HG02763 (cell line): ENCODE data around the gene PECR.
A peak's percentile ranks its signal among the peaks of the same experiment; 100 is the strongest.

Source experiments
- ATAC-seq: cut with Tn5 transposase; IDR thresholded peaks from one replicate; pipeline ENCODE4 v1.9.1; 2021; ENCODE audit warnings: mild to moderate bottlenecking, moderate library complexity; ENCODE audit not compliant: unreplicated experiment

PECR gene

DNA sequence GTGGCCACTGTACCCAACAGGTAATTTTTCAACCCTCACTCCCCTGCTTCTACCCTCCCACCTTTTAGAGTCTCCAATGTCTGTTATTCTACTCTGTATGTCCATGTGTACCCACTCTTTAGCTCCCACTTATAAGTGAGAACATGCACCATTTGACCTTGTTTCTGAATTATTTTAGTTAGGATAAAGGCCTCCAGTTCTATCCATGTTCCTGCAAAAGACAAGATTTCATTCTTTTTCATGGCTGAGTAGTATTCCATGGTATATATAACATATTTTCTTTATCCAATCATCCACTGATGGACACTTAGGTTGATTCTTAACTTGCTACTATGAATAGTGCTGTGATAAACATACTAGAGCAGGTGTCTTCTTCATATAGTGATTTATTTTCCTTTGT is 9.1 kb downstream of the PECR start:
- ATAC-seq = no peak

DNA sequence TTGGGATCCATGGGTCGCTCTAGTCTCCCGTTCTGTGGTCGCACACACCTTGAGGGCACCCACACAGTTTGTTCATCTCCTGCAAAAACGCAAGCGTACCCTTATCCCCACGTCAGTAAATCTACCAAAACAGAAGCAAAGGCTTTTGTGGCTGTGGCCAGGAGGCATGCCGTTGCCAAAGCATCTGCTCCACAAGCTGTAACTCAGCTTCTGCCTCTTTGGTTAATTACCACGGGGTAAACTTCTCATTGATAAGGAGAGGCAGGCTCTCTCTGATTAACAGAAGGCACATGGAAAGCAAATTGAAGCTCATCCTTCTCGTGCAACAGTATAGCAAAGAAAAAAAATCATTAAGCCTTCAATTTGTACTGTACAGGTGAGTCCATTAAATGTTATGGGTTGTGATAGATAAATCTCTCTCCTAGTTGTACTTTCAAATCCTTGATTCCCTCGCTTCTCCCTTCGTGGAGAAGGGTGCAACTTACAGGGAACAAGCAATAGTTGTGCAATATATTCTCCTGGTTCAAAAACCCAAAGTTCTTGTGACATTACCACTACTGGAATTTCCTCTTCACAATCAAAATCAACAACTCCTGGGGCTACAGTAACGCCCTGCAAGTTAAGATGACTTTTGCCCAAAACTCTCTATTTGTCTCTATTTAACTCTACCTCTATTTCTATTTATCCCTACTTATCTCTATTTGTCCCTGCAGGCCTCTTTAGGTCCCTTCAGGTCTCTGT is 10.3 kb downstream of the PECR start:
- ATAC-seq = no peak

DNA sequence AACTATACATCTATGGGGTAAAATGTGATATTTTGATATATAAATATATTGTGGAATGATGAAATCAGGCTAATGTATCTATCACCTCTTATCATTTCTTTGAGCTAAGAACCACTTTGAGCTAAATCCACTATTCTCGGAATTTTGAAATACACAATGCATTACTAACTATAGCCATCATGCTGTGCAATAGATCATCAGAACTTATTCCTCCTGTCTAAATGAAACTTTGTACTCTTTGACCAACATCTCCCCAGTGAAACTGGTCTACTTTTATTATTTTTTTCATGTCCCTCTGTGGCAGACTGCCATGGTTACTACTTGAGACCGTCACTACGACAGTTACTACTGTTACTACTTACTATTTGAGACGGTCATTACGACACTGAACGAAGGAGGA is 11.4 kb downstream of the PECR start:
- ATAC-seq = no peak

DNA sequence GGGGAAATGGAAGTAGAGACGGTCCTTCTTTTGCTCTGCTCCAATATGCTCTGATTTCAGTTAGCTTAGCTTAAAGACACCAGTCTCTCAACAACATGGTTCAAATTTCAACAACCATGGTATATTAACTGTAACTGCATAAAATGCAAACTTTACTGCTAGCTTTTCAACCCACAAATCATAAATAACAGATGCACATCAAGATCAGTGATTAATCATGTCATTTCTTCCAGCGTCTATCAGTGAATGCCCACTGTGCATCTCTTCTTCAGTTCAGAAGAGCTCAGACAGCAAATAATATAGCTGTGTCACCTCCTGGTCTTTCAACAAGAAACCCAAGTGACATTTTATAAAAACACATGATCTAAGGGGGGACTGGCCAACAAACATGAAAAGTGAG is 12.6 kb downstream of the PECR start:
- no peak for ATAC-seq

DNA sequence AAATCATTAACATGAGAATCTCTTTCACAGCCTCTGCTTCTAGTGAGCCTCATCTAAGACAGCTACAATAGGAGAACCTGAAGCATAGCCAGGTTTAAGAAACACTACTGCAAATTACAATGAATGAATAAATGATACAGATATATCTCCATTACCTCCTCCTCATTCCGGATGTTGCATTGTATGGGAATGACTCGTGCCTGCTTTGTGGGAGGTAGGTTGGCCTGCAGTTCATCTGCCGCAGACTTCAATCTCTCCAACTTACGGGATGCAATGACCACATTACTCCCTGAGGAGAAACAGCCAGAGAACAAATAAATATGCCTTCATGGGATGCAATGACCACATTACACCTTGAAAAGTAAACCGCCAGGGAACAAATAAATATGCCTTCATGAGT is 15.4 kb downstream of the PECR start:
- ATAC-seq = no peak

DNA sequence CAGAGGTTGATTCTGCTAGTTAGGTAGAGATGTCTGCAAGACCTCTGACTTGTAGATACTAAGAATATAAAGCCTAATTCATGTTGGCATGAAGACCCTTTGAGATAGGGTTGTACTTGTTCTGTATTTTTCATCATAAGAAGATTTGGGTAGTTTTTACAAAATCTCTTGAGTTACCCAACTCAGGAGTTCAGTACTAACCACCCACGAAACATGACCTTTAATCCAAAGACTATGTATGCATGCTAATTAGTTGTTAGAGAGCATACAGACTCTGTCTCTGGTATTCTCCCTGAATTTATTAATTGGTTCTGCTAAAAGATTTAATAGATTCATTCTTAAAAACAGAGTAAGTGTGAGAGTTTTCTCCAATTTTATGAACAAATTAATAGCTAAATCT is 16.9 kb downstream of the PECR start:
- ATAC-seq = no peak

DNA sequence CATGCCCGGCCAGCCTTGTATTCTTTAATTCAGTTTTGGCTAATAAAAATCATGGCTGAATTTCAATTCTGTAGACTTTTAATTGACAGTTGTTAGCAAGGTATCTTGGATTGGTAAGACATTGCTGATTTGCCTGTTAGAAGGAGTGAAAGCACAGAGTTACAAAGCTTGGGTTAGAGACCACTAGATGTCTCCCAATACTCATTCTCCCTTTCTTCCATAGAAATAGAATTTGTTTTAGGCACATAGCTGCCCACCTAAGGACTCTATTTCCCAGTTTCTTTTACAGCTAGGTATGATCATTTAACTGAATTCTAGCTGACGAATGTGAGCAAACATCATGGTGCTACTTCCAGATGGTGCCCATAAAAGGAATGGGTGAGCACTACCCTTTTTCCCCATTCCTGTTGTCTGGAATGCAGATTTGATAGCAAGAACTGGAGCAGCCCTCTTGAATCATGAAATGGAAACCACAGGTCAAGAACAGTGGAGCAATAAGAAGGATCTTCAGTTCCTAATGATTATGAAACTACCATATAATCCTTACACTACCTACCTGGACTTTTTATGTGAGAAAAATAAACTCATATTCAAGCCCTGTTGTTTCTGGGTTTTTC is 17.5 kb downstream of the PECR start:
- no peak for ATAC-seq

DNA sequence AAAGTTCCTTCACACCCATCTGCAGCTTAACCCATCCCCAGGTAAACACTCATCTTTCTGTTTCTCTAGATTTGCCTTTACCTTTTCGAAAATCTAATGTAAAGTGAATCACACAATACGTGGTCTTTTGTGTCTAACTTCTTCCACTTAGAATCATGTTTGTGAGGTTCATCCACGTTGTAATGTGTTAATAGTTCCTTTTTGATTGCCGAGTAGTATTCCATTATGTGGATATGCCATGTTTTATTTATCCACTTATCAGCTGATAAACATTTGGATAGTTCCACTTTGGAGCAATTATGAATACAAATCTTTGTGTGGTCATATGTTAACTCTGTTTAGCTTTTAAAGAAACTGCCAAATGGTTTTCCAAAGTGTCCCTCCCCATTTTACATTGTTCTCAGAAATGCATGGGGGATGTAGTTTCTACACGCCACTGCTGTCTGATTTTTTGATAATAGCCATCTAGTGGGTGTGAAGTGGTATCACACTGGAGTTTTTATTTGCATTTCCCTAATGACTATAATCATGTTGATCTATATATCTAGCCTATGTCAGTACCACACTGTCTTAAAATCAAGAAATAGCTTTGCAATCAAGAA is 22.3 kb downstream of the PECR start:
- ATAC-seq = no peak

DNA sequence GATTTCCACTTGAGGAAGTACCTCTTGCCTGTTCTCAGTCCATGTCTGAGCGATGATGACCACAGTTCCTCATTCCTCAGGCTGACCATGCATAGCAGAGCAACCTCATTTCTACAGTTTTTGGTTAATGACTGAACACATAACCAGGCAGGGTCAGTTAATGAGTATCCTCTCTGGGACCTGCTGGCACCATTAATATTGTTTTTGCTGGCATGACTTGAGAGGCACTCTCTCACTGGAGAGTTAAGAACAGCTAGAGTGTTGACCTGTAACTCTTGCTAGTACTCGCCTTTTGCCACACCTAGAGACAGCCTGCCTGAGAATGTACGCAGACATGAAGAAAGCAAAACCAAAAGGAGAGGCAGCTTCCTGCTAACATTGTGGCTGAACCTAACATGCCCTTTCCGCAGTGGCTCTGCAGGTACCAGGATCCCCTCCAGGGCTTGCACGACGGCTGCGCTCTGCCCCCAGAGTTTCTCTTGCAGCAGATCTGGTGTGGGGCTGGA is 23.9 kb downstream of the PECR start:
- peak; percentile 89 for ATAC-seq

DNA sequence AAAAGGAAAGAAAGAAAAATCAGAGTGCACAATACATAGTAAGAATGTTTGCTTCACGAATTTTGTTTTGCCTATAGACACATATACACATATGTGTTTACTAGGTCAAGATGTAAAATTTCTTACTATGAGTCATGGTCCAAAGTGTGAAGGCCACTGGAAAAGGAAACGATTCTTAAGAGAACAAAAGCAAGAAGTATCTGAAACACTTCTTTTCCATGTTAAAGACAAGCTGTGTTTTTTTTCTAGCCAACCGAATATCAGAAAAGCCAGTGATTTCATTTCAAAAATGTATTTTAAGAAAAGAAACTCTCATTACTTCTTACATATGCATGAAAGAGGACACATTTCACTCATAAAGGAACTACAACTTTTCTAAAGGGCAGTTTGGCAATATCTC is 24.9 kb downstream of the PECR start:
- ATAC-seq = peak; percentile 32

DNA sequence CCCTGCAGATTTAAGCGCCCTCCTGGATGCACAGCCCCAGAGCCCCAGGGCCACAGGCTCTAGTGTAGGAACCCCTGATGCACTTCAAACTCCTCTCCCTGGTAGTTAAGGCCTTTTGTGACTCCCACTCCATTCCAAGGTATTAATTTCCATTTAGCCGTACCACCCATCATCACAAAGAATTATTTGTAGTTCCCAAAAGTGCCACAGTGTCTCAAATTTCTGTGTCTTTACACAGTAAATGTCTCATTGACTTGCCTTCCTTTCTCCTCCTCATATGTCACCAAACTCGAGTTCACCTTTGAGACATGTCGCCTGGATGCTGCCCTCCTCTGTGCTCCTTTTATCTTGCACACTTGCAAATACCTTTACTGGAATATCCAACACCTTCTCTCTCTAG is 25.9 kb downstream of the PECR start:
- no peak for ATAC-seq

DNA sequence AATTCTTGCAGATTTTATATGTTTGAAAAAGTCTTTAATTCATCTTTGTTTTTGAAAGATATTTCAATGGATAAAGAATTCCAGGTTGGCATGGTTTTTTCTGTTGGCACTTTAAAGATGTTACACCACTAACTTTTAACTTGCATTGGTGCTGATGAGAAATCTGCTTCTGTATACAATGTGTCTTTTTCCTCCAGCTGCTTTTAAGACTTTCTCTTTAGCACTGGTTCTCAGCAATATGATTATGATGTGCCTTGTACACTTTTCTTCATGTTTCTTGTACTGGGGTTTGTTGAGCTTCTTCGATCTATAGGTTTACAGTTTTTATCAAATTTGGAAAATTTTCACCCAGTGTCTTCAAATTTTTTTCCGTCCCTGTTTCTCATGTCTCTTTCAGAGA is 29.2 kb downstream of the PECR start:
- no peak for ATAC-seq

DNA sequence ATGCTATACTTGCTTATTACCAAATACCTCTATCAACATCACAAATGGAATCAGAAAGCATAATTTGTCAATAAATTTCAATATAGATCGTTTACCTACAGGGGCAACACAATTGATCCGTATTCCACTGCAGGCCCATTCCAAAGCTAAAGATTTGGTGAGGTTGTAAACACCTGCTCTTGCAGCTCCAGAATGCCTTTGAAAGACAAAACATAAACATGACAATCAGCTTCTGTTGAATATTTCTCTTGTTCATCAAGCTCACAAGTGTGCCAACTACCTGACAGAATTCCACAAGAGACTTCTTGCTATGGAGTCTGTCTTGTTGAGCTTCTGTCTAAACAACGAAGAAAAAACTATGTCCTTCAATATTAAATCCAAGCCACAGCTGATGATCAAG is 30.3 kb downstream of the PECR start:
- ATAC-seq = no peak

DNA sequence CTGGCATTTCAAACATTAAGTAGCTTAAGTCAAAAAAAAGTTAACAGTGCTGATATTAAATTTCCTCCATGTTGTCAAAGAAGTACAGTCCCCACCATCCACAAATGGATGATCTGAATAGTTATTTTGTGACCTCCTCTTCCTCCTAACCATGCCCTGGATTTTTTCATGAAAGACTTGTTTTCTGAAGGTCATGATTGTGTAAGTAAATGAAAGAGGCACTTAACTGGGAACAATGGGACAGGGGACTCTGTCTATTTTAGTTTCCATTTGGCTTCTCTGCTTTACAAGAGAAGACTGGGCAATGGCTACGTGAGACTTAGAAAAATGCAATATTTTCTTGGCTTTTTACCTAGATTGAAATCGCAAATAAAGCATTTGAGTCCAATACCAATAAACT is 32.2 kb downstream of the PECR start:
- ATAC-seq = no peak

DNA sequence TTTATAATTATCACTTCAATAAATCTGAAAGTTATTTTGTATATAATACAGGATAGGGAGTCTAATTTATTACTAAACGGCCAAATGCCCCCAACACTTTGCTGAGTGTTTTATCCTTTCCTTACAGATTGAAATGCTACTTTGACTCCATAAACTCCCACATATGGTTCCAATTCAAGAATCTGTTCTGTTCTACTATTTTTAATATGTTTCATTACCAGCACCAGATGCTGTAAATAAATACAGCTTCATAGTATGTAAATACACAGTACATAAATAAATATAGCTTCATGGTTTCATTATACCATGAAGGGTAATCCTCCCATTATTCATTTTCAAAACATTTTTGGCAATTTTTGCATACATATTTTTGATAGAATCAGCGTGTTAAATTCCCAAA is 34.2 kb downstream of the PECR start:
- ATAC-seq = no peak

DNA sequence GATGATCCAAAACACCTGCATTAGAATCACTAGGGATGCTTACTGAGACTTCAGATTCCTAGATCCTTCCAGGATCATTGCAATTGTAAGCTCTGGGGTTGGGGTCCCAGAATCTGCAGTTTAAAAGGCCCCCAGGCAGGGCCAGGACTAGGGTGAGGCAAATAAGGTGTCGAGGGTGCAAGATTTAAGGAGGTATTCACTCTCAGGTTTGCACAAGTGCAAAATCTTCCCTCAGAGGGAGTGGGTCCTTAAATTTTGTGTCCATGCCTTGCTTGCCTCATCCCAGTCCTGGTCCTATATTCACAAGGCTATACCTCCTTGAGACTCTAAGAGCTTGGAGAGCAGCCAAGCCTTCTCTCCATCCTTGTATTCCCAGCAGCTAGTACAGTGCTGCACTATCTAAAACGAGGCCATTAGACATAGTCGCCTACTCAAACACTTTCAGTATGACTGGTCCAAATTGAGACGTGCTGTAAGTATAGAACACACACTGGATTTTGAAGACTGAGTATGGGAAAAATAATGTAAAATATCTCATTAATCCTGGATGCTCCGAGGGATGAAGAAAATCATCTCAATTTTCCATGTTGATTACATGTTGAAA is 36.6 kb downstream of the PECR start:
- ATAC-seq = peak; percentile 91

DNA sequence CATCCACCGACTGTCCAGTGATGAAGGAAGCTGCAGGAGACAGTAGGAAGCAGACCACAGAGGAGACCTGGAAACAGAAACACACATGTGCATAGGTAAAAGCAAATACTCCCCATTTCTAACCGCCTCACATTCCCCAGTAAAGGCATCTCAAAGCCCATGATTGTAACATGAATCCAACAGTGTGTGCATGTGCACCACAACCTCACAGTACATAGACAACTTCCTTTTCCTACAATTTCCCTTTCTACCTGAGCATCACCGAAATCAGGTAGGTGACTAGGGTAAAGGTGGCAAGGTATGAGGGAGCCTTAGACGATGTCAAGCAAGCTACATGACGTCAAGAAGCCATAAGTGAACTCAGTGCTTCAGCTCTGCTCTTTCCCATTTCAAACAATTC is 37.7 kb downstream of the PECR start:
- ATAC-seq = no peak

DNA sequence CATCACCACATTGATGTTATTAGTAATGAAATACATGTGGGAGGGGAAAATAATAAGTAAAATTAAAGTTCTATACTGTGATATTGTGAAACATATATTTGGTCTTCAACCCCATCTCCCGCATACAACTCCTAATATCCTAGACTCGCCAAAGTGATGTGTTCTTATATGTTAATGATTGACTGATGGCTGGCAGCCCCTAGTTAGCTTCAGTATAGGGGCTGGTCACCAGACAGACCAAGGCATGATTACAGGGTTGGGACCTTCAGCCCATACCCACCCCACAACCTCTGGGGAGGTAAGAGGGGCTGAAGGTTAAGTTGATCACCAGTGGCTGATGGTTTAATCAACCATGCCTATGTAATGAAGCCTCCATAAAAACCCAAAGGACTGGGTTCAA is 40.2 kb downstream of the PECR start:
- ATAC-seq = no peak

DNA sequence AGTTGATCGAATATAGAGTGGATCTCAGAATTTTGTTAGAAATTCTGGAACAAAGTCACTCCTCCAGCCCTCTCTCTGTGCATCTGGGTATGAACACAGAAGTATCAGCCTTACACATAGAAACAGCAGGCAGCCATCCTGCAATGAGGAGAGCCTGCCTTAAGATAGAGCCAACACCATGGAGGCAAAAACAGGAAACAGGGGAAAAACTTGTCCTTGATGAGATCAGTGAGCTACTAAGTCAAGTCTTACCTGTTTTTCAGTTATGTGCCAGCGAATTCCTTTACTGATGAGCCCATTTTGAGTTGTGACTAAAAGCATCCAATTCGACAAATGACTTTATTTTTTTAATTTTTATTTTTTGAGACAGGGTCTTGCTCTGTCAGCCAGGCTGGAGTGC is 41.7 kb downstream of the PECR start:
- no peak for ATAC-seq

DNA sequence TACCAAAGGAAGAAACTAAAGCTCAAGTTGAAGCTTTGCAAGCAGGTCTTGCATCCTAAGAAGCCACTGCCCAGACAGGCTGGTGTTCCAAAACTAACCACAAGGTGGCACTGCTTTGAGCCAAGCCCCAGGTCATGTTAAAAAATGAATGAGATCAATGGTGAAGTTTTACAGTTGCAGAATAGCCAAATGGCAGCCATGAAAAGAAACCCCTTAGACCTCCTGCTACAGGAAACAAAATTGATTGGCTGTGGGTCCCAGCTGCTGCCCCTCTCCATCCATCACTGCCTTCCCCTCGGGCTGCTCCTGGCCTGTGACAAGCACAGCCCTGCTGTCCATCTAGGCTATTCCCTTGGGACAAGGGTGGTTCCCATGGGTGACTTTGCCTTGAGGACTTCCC is 47.5 kb downstream of the PECR start:
- peak; percentile 43 for ATAC-seq

DNA sequence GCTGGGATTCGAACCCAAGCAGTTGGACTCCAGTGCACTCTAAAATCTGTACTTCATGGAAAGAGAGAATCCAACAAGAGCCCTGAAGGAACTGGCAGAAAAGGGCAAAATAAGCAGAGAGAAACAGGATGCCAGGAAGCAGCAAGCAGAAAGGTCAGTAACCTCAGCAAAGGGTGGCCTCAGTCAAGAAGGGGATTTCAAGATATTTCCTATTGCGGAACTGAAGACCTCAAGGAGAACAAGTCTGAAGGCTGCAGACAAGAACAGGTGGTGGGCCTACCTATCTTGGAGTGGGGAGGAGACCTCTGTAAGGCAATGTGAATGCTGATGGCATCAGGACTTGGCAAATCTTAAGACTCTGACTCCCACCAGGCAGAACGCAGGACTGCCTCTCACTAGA is 48.2 kb downstream of the PECR start:
- ATAC-seq = no peak
